ENCODE data around the gene RASGEF1C.

- TF ChIP-seq CTCF (conservative IDR thresholded peaks at IDR 0.05; ENCODE audit: low read length) (no peak), EZH2phosphoT487 (IDR thresholded peaks at IDR 0.05; ENCODE audit: borderline replicate concordance) (no peak)
Observed at GRCh38 chr5:180159756-180160155, 49.3 kb downstream of the RASGEF1C start.
